Inferior parietal cortex (tissue), 1 donor: Measurements from ENCODE around the gene ANKS1A.
"Not testable (repeated sequence)": the region's sequence is repeated elsewhere in the genome, so short reads cannot be mapped to it uniquely, and the experiment has no call there.

Experiments
- DNase-seq: peaks from one replicate; pipeline ENCODE4 v3.0.0-alpha.2; 2016; ENCODE audit errors: extremely low spot score

The ANKS1A gene

GRCh38 chr6:34917626-34918285 lies 28.7 kb downstream of the ANKS1A start:
- no peak for DNase-seq

- no peak for DNase-seq
Measured at GRCh38 chr6:34919651-34920050, 30.6 kb downstream of the ANKS1A start.

GRCh38 chr6:34920097-34920496 lies 31.0 kb downstream of the ANKS1A start:
- DNase-seq, result no peak

- no peak for DNase-seq
Measured at GRCh38 chr6:34922177-34922663, 33.2 kb downstream of the ANKS1A start.

GRCh38 chr6:34924831-34925625 lies 36.0 kb downstream of the ANKS1A start:
- DNase-seq, result no peak

GRCh38 chr6:34926655-34927054 lies 37.6 kb downstream of the ANKS1A start:
- no peak for DNase-seq

GRCh38 chr6:34928220-34928619 lies 39.2 kb downstream of the ANKS1A start:
- DNase-seq, result no peak

- DNase-seq, result no peak
Measured at GRCh38 chr6:34928695-34929094, 39.6 kb downstream of the ANKS1A start.

- no peak for DNase-seq
Measured at GRCh38 chr6:34929241-34929978, 40.4 kb downstream of the ANKS1A start.

- DNase-seq, result no peak
Measured at GRCh38 chr6:34930221-34930620, 41.2 kb downstream of the ANKS1A start.

- DNase-seq, result not testable (repeated sequence)
Measured at GRCh38 chr6:34932202-34932601, 43.1 kb downstream of the ANKS1A start.

GRCh38 chr6:34934516-34934915 lies 45.5 kb downstream of the ANKS1A start:
- DNase-seq, result no peak

GRCh38 chr6:34938268-34938667 lies 49.2 kb downstream of the ANKS1A start:
- DNase-seq, result no peak

- no peak for DNase-seq
Measured at GRCh38 chr6:34940030-34940434, 51.0 kb downstream of the ANKS1A start.

GRCh38 chr6:34941421-34941820 lies 52.4 kb downstream of the ANKS1A start:
- no peak for DNase-seq

- DNase-seq, result no peak
Measured at GRCh38 chr6:34945317-34945716, 56.3 kb downstream of the ANKS1A start.

GRCh38 chr6:34947561-34947960 lies 58.5 kb downstream of the ANKS1A start:
- DNase-seq, result no peak

- DNase-seq, result no peak
Measured at GRCh38 chr6:34949636-34950035, 60.6 kb downstream of the ANKS1A start.

GRCh38 chr6:34950849-34951248 lies 61.8 kb downstream of the ANKS1A start:
- DNase-seq, result no peak

GRCh38 chr6:34951731-34952130 lies 62.7 kb downstream of the ANKS1A start:
- DNase-seq, result no peak

GRCh38 chr6:34953061-34954025 lies 64.3 kb downstream of the ANKS1A start:
- no peak for DNase-seq
